22Rv1 (cell line): ENCODE data around the gene PIK3C2B.

Experiments used
- ZFX ChIP-seq: fragments of 450-650 bp; IDR thresholded peaks from 2 replicates; pipeline ENCODE4 v1.6.1; 2017; ENCODE audit warnings: antibody characterized with exemption, borderline replicate concordance
- TF ChIP-seq, protein P1 (sequence below): fragments of 450-650 bp; IDR thresholded peaks from 2 replicates; pipeline ENCODE4 v1.5.1; 2017; ENCODE audit warnings: mild to moderate bottlenecking

GRCh38 chr1:204514828-204515227, 20.2 kb upstream of the PIK3C2B start:
- TF ChIP-seq, protein P1, sequence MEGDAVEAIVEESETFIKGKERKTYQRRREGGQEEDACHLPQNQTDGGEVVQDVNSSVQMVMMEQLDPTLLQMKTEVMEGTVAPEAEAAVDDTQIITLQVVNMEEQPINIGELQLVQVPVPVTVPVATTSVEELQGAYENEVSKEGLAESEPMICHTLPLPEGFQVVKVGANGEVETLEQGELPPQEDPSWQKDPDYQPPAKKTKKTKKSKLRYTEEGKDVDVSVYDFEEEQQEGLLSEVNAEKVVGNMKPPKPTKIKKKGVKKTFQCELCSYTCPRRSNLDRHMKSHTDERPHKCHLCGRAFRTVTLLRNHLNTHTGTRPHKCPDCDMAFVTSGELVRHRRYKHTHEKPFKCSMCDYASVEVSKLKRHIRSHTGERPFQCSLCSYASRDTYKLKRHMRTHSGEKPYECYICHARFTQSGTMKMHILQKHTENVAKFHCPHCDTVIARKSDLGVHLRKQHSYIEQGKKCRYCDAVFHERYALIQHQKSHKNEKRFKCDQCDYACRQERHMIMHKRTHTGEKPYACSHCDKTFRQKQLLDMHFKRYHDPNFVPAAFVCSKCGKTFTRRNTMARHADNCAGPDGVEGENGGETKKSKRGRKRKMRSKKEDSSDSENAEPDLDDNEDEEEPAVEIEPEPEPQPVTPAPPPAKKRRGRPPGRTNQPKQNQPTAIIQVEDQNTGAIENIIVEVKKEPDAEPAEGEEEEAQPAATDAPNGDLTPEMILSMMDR = no peak
- TF ChIP-seq ZFX = no peak
